Measurements from ENCODE around the gene NUMB.

DNA sequence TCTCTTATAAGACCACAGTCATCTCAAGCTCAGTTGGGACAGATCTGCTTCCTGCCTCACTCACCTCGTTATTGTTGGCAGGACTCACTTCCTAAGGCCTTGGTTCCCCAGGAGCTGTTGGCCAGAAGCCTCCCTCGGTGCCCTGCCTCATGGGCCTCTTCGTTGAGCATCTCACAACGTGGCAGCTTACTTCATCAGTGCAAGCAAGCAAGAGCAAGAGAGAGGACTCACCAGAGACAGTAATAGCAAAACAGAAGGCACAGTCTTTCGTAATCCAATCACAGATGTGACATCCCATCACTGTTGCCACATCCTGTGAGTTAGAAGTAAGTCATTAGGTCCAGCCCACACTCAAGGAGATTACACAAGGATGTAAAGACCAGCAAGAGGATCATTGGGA, 5.1 kb upstream of the NUMB start:
- TF ChIP-seq NFE2 (CRISPR knock-in tag; IDR thresholded peaks at IDR 0.05) (no peak), MTF1 (CRISPR knock-in tag; IDR thresholded peaks at IDR 0.05) (no peak), POLR2A (IDR thresholded peaks at IDR 0.05; ENCODE audit: insufficient read depth in 1 of 2, low read depth in 2 of 2, low read length in 2 of 2) (0 out of 4 replicates have a peak, but pooled peaks of 1 of the 2 experiments have one; percentile 23)
- TF ChIP-seq, protein P1, sequence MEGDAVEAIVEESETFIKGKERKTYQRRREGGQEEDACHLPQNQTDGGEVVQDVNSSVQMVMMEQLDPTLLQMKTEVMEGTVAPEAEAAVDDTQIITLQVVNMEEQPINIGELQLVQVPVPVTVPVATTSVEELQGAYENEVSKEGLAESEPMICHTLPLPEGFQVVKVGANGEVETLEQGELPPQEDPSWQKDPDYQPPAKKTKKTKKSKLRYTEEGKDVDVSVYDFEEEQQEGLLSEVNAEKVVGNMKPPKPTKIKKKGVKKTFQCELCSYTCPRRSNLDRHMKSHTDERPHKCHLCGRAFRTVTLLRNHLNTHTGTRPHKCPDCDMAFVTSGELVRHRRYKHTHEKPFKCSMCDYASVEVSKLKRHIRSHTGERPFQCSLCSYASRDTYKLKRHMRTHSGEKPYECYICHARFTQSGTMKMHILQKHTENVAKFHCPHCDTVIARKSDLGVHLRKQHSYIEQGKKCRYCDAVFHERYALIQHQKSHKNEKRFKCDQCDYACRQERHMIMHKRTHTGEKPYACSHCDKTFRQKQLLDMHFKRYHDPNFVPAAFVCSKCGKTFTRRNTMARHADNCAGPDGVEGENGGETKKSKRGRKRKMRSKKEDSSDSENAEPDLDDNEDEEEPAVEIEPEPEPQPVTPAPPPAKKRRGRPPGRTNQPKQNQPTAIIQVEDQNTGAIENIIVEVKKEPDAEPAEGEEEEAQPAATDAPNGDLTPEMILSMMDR (CRISPR knock-in tag; IDR thresholded peaks at IDR 0.05) = no peak
